Measurements from ENCODE around the gene GPR4.

DNA sequence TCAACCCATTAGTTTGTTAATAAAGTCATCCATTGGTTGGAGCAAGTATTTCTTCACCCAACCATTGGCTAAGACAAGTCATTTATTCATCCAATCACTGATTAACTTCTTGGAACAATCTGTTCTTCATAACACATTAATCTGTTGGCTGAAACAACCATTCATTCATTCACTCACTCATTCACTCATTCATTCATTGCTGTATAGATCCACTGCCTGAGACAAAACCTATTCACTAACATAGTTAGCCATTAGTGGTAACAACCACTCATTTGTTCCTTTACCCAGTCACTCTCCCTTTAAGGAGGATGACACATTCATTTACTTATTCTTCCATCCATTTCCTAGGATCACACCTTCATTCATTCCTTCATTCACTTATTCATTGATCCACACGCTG lies 22.0 kb upstream of the GPR4 start:
- TF ChIP-seq, protein P1, sequence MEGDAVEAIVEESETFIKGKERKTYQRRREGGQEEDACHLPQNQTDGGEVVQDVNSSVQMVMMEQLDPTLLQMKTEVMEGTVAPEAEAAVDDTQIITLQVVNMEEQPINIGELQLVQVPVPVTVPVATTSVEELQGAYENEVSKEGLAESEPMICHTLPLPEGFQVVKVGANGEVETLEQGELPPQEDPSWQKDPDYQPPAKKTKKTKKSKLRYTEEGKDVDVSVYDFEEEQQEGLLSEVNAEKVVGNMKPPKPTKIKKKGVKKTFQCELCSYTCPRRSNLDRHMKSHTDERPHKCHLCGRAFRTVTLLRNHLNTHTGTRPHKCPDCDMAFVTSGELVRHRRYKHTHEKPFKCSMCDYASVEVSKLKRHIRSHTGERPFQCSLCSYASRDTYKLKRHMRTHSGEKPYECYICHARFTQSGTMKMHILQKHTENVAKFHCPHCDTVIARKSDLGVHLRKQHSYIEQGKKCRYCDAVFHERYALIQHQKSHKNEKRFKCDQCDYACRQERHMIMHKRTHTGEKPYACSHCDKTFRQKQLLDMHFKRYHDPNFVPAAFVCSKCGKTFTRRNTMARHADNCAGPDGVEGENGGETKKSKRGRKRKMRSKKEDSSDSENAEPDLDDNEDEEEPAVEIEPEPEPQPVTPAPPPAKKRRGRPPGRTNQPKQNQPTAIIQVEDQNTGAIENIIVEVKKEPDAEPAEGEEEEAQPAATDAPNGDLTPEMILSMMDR (conservative IDR thresholded peaks at IDR 0.05; ENCODE audit: low read depth, low read length): no peak
- TF ChIP-seq EZH2 (IDR thresholded peaks at IDR 0.05; ENCODE audit: borderline replicate concordance, low read depth, low read length, poor library complexity, severe bottlenecking): no peak

Data from A673 (cell line).